HEK293 (cell line): ENCODE data around the gene C20orf204.

Source experiments
- CTCF ChIA-PET: fragments of 350-600 bp; formaldehyde crosslinking; extraction: SDS; loops from one replicate; lab custom pipeline; 2021; ENCODE audit warnings: antibody characterized with exemption; lab: Yijun Ruan, JAX
- POLR2A ChIA-PET: fragments of 300-600 bp; formaldehyde crosslinking; extraction: SDS; loops from one replicate; lab custom pipeline; 2020; ENCODE audit warnings: antibody characterized with exemption, inconsistent platforms; lab: Yijun Ruan, JAX
- H3K27ac ChIP-seq: fragments of 200-500 bp; sonication (Bioruptor generic); 2 replicates; pipeline ENCODE4 v1.5.1; 2014; ENCODE audit warnings: low read depth, low read length, control low read depth, inconsistent platforms; ENCODE audit errors: extremely low read depth
- H3K36me3 ChIP-seq, 2 experiments: fragments of 200-500 bp in 1 of 2; sonication (Bioruptor generic) in 1 of 2; 1 replicate in 1 of 2; 2 replicates in 1 of 2; pipeline ENCODE4 v1.5.1; 2014 to 2017; ENCODE audit warnings: inconsistent platforms in 2 of 2, low read length in 2 of 2; ENCODE audit not compliant: control insufficient read depth in 2 of 2, insufficient read depth in 1 of 2
- H3K4me1 ChIP-seq: fragments of 200-500 bp; sonication (Bioruptor generic); 2 replicates; pipeline ENCODE4 v1.5.1; 2014; ENCODE audit warnings: mild to moderate bottlenecking, low read length, inconsistent platforms; ENCODE audit not compliant: control insufficient read depth, insufficient read depth
- H3K4me3 ChIP-seq: 2 replicates; pipeline ENCODE4 v1.5.1; 2011; ENCODE audit warnings: low read depth, mild to moderate bottlenecking, control low read depth, low read length, moderate library complexity
- H3K9me3 ChIP-seq: fragments of 200-500 bp; sonication (Bioruptor generic); 2 replicates; pipeline ENCODE4 v1.5.1; 2014; ENCODE audit warnings: low read depth, low read length, inconsistent platforms; ENCODE audit not compliant: control insufficient read depth, insufficient read depth
- ELK4 ChIP-seq: IDR thresholded peaks from 2 replicates; pipeline ENCODE4 v1.6.1; 2011; ENCODE audit warnings: mild to moderate bottlenecking, low read depth, low read length, borderline replicate concordance
- FEZF1 ChIP-seq: fragments of 450-650 bp; formaldehyde crosslinking; IDR thresholded peaks from 2 replicates; pipeline ENCODE4 v1.5.1; 2016; ENCODE audit warnings: missing biosample characterization, missing genetic modification characterization
- GLIS1 ChIP-seq: fragments of 450-650 bp; formaldehyde crosslinking; IDR thresholded peaks from 2 replicates; pipeline ENCODE4 v1.5.1; 2016; ENCODE audit warnings: missing biosample characterization, missing genetic modification characterization
- KLF7 ChIP-seq: fragments of 450-650 bp; formaldehyde crosslinking; IDR thresholded peaks from 2 replicates; pipeline ENCODE4 v1.5.1; 2016; ENCODE audit warnings: missing biosample characterization, missing genetic modification characterization, borderline replicate concordance
- SCRT2 ChIP-seq: fragments of 450-650 bp; formaldehyde crosslinking; IDR thresholded peaks from 2 replicates; pipeline ENCODE4 v1.5.1; 2016; ENCODE audit warnings: missing biosample characterization, missing genetic modification characterization
- SP3 ChIP-seq: fragments of 450-650 bp; formaldehyde crosslinking; IDR thresholded peaks from 2 replicates; pipeline ENCODE4 v1.5.1; 2016; ENCODE audit warnings: missing biosample characterization, missing genetic modification characterization
- TCF7L2 ChIP-seq: IDR thresholded peaks from 2 replicates; pipeline ENCODE4 v1.6.1; 2011; ENCODE audit warnings: low read depth, mild to moderate bottlenecking, inconsistent platforms, low read length, moderate library complexity, borderline replicate concordance
- ZBTB20 ChIP-seq: fragments of 450-650 bp; formaldehyde crosslinking; IDR thresholded peaks from 2 replicates; pipeline ENCODE4 v1.5.1; 2016; ENCODE audit warnings: missing biosample characterization, missing genetic modification characterization
- ZBTB48 ChIP-seq: fragments of 450-650 bp; formaldehyde crosslinking; IDR thresholded peaks from 2 replicates; pipeline ENCODE4 v1.5.1; 2016; ENCODE audit warnings: missing biosample characterization, missing genetic modification characterization
- ZBTB8A ChIP-seq: fragments of 450-650 bp; formaldehyde crosslinking; IDR thresholded peaks from 2 replicates; pipeline ENCODE4 v1.5.1; 2016; ENCODE audit warnings: missing biosample characterization, missing genetic modification characterization
- ZIC2 ChIP-seq: fragments of 450-650 bp; formaldehyde crosslinking; IDR thresholded peaks from 2 replicates; pipeline ENCODE4 v1.5.1; 2016; ENCODE audit warnings: missing biosample characterization, missing genetic modification characterization
- ZNF132 ChIP-seq: fragments of 450-650 bp; formaldehyde crosslinking; IDR thresholded peaks from 2 replicates; pipeline ENCODE4 v1.5.1; 2017; ENCODE audit warnings: missing biosample characterization, missing genetic modification characterization, borderline replicate concordance
- ZNF140 ChIP-seq: fragments of 450-650 bp; formaldehyde crosslinking; IDR thresholded peaks from 2 replicates; pipeline ENCODE4 v1.5.1; 2016; ENCODE audit warnings: missing biosample characterization, missing genetic modification characterization
- ZNF155 ChIP-seq: fragments of 450-650 bp; formaldehyde crosslinking; IDR thresholded peaks from 2 replicates; pipeline ENCODE4 v1.5.1; 2016; ENCODE audit warnings: missing biosample characterization, missing genetic modification characterization
- ZNF175 ChIP-seq: fragments of 450-650 bp; formaldehyde crosslinking; IDR thresholded peaks from 2 replicates; pipeline ENCODE4 v1.5.1; 2016; ENCODE audit warnings: missing biosample characterization, missing genetic modification characterization
- ZNF23 ChIP-seq: fragments of 450-650 bp; formaldehyde crosslinking; IDR thresholded peaks from 2 replicates; pipeline ENCODE4 v1.5.1; 2016; ENCODE audit warnings: missing biosample characterization, missing genetic modification characterization, borderline replicate concordance
- ZNF24 ChIP-seq: fragments of 450-650 bp; formaldehyde crosslinking; IDR thresholded peaks from 2 replicates; pipeline ENCODE4 v1.5.1; 2016; ENCODE audit warnings: missing biosample characterization, missing genetic modification characterization
- ZNF335 ChIP-seq: fragments of 450-650 bp; formaldehyde crosslinking; conservative IDR thresholded peaks from 2 replicates; pipeline ENCODE4 v1.5.1; 2016; ENCODE audit warnings: missing biosample characterization, missing genetic modification characterization
- ZNF366 ChIP-seq: fragments of 450-650 bp; formaldehyde crosslinking; conservative IDR thresholded peaks from 2 replicates; pipeline ENCODE4 v1.5.1; 2016; ENCODE audit warnings: missing biosample characterization, missing genetic modification characterization
- ZNF48 ChIP-seq: fragments of 450-650 bp; formaldehyde crosslinking; IDR thresholded peaks from 2 replicates; pipeline ENCODE4 v1.5.1; 2016; ENCODE audit warnings: missing biosample characterization, missing genetic modification characterization
- ZNF544 ChIP-seq: fragments of 450-650 bp; formaldehyde crosslinking; IDR thresholded peaks from 2 replicates; pipeline ENCODE4 v1.5.0; 2017; ENCODE audit warnings: missing biosample characterization, missing genetic modification characterization
- ZNF629 ChIP-seq: fragments of 450-650 bp; formaldehyde crosslinking; IDR thresholded peaks from 2 replicates; pipeline ENCODE4 v1.5.1; 2017; ENCODE audit warnings: missing biosample characterization, missing genetic modification characterization
- ZNF645 ChIP-seq: fragments of 450-650 bp; formaldehyde crosslinking; IDR thresholded peaks from 2 replicates; pipeline ENCODE4; 2016; ENCODE audit warnings: missing biosample characterization, missing genetic modification characterization
- ZNF664 ChIP-seq: fragments of 450-650 bp; formaldehyde crosslinking; IDR thresholded peaks from 2 replicates; pipeline ENCODE4 v1.5.1; 2016; ENCODE audit warnings: missing biosample characterization, missing genetic modification characterization

C20orf204 gene

DNA sequence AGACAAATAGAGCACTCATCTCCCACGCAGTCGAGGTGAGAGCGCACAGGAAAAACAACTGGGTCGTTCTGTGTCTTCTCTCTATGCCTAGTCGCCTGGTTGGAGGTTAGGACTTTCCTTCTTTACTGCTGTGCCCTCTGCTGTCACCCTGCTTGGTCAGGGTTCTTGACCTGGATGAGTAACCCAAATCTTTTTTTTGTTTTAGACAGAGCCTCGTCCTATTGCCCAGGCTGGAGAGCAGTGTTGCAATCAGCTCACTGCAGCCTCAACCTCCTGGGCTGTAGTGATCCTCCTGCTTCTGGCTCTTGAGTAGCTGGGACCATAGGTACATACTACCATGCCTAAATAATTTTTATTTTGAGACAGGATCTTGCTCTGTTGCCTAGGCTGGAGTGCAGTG, 30.6 kb upstream of the C20orf204 start (continued):
- no peak for TF ChIP-seq SP3
- TF ChIP-seq ZNF544 (tag by site-specific recombination): no peak
- no peak for TF ChIP-seq ZBTB20
- TF ChIP-seq KLF7 (tag by site-specific recombination): no peak
- TF ChIP-seq ZNF23: no peak
- TF ChIP-seq ZBTB8A (tag by site-specific recombination): no peak
- TF ChIP-seq ELK4: no peak
- no peak for TF ChIP-seq ZBTB48 (tag by site-specific recombination)

DNA sequence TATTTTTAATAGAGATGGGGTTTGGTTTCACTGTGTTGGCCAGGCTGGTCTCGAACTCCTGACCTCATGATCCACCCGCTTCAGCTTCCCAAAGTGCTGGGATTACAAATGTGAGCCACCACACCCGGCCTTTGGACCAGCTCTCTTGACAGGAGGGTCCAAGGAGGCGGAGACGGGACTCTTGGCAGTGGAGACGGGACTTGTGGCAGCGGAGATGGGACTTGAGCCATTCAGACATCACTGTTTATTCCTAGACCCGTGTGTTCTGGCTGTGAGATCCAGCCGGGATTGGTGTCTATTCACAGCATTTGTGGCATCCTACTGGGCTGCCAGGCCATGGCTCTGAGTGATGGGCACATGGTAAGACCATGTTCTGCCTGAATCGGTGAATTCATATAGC, 29.5 kb upstream of the C20orf204 start:
- no peaks in the 10 kb centered on the region; the same call in 1 of the 2 replicates for H3K4me1 ChIP-seq
- peaks cover 30 to 82% of the 10 kb centered on the region in 2 experiments for H3K36me3 ChIP-seq
- no peak overlapping the region for H3K27ac ChIP-seq
- POLR2A ChIA-PET: no interaction called here
- CTCF ChIA-PET: interaction anchor here (0.5 to 0.6 kb wide), 3 partner anchors 231 to 300 kb away, joined by 3 to 4 read pairs (median 3); no protein-coding TSS in a partner anchor
- H3K4me3 ChIP-seq: no peak overlapping the region
- H3K9me3 ChIP-seq: no peaks in the 10 kb centered on the region
- no peak for TF ChIP-seq ZNF366 (tag by site-specific recombination)
- no peak for TF ChIP-seq ZNF24 (tag by site-specific recombination)
- TF ChIP-seq ZNF629 (tag by site-specific recombination): no peak
- no peak for TF ChIP-seq TCF7L2
- TF ChIP-seq, all 188 proteins: peak for 0

- CTCF ChIA-PET: interaction anchor here (0.5 to 0.6 kb wide), 3 partner anchors 232 to 301 kb away, joined by 3 to 4 read pairs (median 3); no protein-coding TSS in a partner anchor
- Histone ChIP-seq H3K4me1 (no peaks in the 10 kb centered on the region), H3K27ac (no peak overlapping the region), H3K36me3 (peaks cover 30 to 81% of the 10 kb centered on the region in 2 experiments), H3K9me3 (no peaks in the 10 kb centered on the region), H3K4me3 (no peak overlapping the region)
- POLR2A ChIA-PET: no interaction called here
- TF ChIP-seq GLIS1 (tag by site-specific recombination): peak; percentile 50; the same call in 1 of the 2 replicates
- no peak for TF ChIP-seq ZNF335 (tag by site-specific recombination)
- TF ChIP-seq TCF7L2: no peak
- no peak for TF ChIP-seq ZNF155
- no peak for TF ChIP-seq ZNF140 (tag by site-specific recombination)
- TF ChIP-seq ZNF175 (tag by site-specific recombination): no peak
- TF ChIP-seq FEZF1 (tag by site-specific recombination): peak; percentile 56; the same call in 1 of the 2 replicates
- no peak for TF ChIP-seq ZNF132
- peak; percentile 48 for TF ChIP-seq ZIC2 (tag by site-specific recombination)
- no peak for TF ChIP-seq SCRT2 (tag by site-specific recombination)
- no peak for TF ChIP-seq ZNF48 (tag by site-specific recombination)
- TF ChIP-seq ZNF645 (tag by site-specific recombination): no peak
- TF ChIP-seq ZNF664 (tag by site-specific recombination): no peak
These were observed 29.1 kb upstream of the C20orf204 start for GRCh38 chr20:64006902-64007301.
